GM12878 (cell line): Measurements from ENCODE around the gene HBB. TPM values are rescaled to one million over a fixed set of nuclear protein-coding genes. Genes with fewer than 3 reads are reported as not detected.

Source experiments
- ATAC-seq: fragments of 200-7000 bp; cut with Tn5 transposase; 3 replicates; pipeline ENCODE4 v1.9.1; 2020; ENCODE audit warnings: mild to moderate bottlenecking, moderate library complexity
- BruUV-seq: library from RNA; stranded (reverse); fragments of 400-500 nt; replicated peaks from 2 replicates; lab custom pipeline; 2021; lab: Mats Ljungman, UMichigan
- CTCF ChIA-PET: fragments of 300-600 bp; sonication (Branson Sonifier 250); formaldehyde crosslinking; extraction: SDS; loops from one replicate; lab custom pipeline; 2021; ENCODE audit warnings: inconsistent platforms; lab: Yijun Ruan, JAX
- POLR2A ChIA-PET: fragments of 350-600 bp; formaldehyde crosslinking; extraction: SDS; loops from one replicate; lab custom pipeline; 2021; ENCODE audit warnings: inconsistent platforms; lab: Charles Lee
- RAD21 ChIA-PET: fragments of 300-600 bp; sonication (Branson Sonifier 250); formaldehyde crosslinking; loops from one replicate; lab custom pipeline; 2023; ENCODE audit warnings: antibody characterized with exemption; ENCODE audit not compliant: unreplicated experiment; lab: Charles Lee
- SMC1A ChIA-PET: fragments of 300-600 bp; sonication (Branson Sonifier 250); formaldehyde crosslinking; loops from one replicate; lab custom pipeline; 2023; ENCODE audit not compliant: unreplicated experiment, uncharacterized antibody; lab: Charles Lee
- DNase-seq: peaks from one replicate; pipeline ENCODE4 v3.0.0-alpha.2; 2011; ENCODE audit warnings: low read depth, low spot score
- FAIRE-seq: peaks from 3 replicates; lab custom pipeline; 2011; peaks lifted over from hg19 to GRCh38; lab: Jason Lieb, UNC
- H2AFZ ChIP-seq: 2 replicates; pipeline ENCODE4 v1.6.0; 2011; ENCODE audit warnings: low read depth, low read length, control low read depth; ENCODE audit not compliant: control insufficient read depth
- H3K27ac ChIP-seq: 2 replicates; pipeline ENCODE4 v1.5.1; 2011; ENCODE audit warnings: control low read depth; ENCODE audit not compliant: control insufficient read depth, insufficient read depth
- H3K27me3 ChIP-seq, 2 experiments: replicated peaks in 1 of 2; 2 replicates each; pipeline versions ENCODE4 v1.6.0 to v1.6.1; 2011; ENCODE audit warnings: low read length in 1 of 2; ENCODE audit not compliant: control insufficient read depth in 2 of 2, insufficient read depth in 2 of 2
- H3K36me3 ChIP-seq, 2 experiments: 2 replicates each; pipeline ENCODE4 v1.5.1; 2011; ENCODE audit warnings: low read length in 1 of 2; ENCODE audit not compliant: control insufficient read depth in 2 of 2, insufficient read depth in 2 of 2
- H3K4me1 ChIP-seq: 2 replicates; pipeline ENCODE4 v1.6.1; 2011; ENCODE audit warnings: mild to moderate bottlenecking, low read length, moderate library complexity, mixed read lengths; ENCODE audit not compliant: control insufficient read depth, insufficient read depth
- H3K4me2 ChIP-seq: 2 replicates; pipeline ENCODE4 v1.6.0; 2011; ENCODE audit warnings: control low read depth; ENCODE audit not compliant: control insufficient read depth, insufficient read depth
- H3K4me3 ChIP-seq: fragments of 200-600 bp; sonication (generic); 2 replicates; pipeline ENCODE4 v1.5.1; 2016
- H3K79me2 ChIP-seq: 2 replicates; pipeline ENCODE4 v1.6.0; 2011; ENCODE audit warnings: low read length; ENCODE audit not compliant: control insufficient read depth, insufficient read depth
- H3K9ac ChIP-seq: 2 replicates; pipeline ENCODE4 v1.8.0; 2011; ENCODE audit warnings: low read length, control low read depth, mixed read lengths; ENCODE audit not compliant: control insufficient read depth, insufficient read depth
- H3K9me3 ChIP-seq: replicated peaks from 3 replicates; pipeline ENCODE4 v1.5.1; 2011; ENCODE audit warnings: mild to moderate bottlenecking, low read length; ENCODE audit not compliant: control insufficient read depth, insufficient read depth
- H4K20me1 ChIP-seq: 2 replicates; pipeline ENCODE4 v1.6.0; 2011; ENCODE audit not compliant: control insufficient read depth, insufficient read depth
- CHD4 ChIP-seq: fragments of 200-600 bp; sonication (generic); IDR thresholded peaks from 2 replicates; pipeline ENCODE4 v1.6.1; 2016; ENCODE audit warnings: mild to moderate bottlenecking
- NR2C2 ChIP-seq: IDR thresholded peaks from 2 replicates; pipeline ENCODE4 v1.6.1; 2011; ENCODE audit warnings: borderline replicate concordance, low read depth; ENCODE audit not compliant: control insufficient read depth, insufficient read length
- TAF1 ChIP-seq: IDR thresholded peaks from 2 replicates; pipeline ENCODE4 v1.6.1; 2011; ENCODE audit warnings: mild to moderate bottlenecking, low read depth, low read length, borderline replicate concordance
- WGBS: methylation state at CpG from one replicate; pipeline ENCODE4 v1.1.6; 2016; ENCODE audit warnings: low lambda C conversion rate; ENCODE audit not compliant: insufficient replicate concordance, insufficient coverage; ENCODE audit errors: missing lambda C conversion rate; 5-methylcytosine and 5-hydroxymethylcytosine counted together
- in situ Hi-C: fragments of 300-500 bp; cut with MboI; formaldehyde crosslinking; loops from 9 replicates; pipeline ENCODE4 v1.14.3; 2018; ENCODE audit warnings: mixed read lengths
- intact Hi-C: fragments of 100-400 bp; cut with micrococcal nuclease; formaldehyde crosslinking; loops from one replicate; pipeline ENCODE4 v1.14.2; 2022; ENCODE audit not compliant: unreplicated experiment
- polyA plus RNA-seq, 11 experiments: library from polyadenylated mRNA; depleted of rRNA in 4 of 11; unstranded in 6 of 11; stranded (reverse) in 5 of 11; fragments of >200 nt; fragmentation: Nextera tagmentation in 4 of 11; fragmentation: Illumina TruSeq in 1 of 11; extraction: Ambion mirVana in 4 of 11; extraction: Trizol in 1 of 11; gene quantifications; 1 replicate in 1 of 11; 2 replicates in 10 of 11; pipeline versions ENCODE4 v1.2.1 to v1.2.3, GENCODE V29; 2011 to 2016; ENCODE audit warnings: inconsistent platforms in 2 of 11, missing spikeins in 2 of 11, low read depth in 1 of 11
- total RNA-seq, 4 experiments: library from RNA; depleted of rRNA in 3 of 4; stranded (reverse); fragments of >200 nt in 3 of 4; fragmentation: Illumina TruSeq in 1 of 4; extraction: Trizol in 1 of 4; gene quantifications; 2 replicates each; pipeline versions ENCODE4 v1.2.1 to v1.2.3, GENCODE V29; 2013 to 2021
- TF ChIP-seq, protein P1 (sequence below): IDR thresholded peaks from 2 replicates; pipeline ENCODE4 v1.6.1; 2012; ENCODE audit warnings: mild to moderate bottlenecking, low read depth, low read length

Gene HBB
- total and polyA plus RNA-seq, 10 of the 15 experiments (the other 5 are each of a cell fraction or from before 2014, with no cell fraction given), result 0.36 TPM; not detected in 9

DNA sequence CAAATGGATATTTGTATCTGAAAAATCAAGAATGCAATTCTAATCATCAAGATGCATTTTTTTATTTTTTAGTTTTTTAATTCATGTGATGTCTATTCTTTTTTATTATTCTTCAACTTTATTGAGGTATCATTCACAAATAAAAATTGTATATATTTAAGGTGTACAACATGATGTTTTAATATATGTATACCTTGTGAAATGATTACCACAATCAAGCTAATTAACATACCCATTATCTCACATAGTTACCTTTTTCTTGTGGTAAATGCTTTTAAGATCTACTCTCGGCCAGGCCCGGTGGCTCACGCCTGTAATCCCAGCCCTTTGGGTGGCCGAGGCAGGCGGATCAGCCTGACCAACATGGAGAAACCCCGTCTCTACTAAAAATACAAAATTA lies 3.7 kb downstream of the HBB start (continued):
- TF ChIP-seq, protein P1, sequence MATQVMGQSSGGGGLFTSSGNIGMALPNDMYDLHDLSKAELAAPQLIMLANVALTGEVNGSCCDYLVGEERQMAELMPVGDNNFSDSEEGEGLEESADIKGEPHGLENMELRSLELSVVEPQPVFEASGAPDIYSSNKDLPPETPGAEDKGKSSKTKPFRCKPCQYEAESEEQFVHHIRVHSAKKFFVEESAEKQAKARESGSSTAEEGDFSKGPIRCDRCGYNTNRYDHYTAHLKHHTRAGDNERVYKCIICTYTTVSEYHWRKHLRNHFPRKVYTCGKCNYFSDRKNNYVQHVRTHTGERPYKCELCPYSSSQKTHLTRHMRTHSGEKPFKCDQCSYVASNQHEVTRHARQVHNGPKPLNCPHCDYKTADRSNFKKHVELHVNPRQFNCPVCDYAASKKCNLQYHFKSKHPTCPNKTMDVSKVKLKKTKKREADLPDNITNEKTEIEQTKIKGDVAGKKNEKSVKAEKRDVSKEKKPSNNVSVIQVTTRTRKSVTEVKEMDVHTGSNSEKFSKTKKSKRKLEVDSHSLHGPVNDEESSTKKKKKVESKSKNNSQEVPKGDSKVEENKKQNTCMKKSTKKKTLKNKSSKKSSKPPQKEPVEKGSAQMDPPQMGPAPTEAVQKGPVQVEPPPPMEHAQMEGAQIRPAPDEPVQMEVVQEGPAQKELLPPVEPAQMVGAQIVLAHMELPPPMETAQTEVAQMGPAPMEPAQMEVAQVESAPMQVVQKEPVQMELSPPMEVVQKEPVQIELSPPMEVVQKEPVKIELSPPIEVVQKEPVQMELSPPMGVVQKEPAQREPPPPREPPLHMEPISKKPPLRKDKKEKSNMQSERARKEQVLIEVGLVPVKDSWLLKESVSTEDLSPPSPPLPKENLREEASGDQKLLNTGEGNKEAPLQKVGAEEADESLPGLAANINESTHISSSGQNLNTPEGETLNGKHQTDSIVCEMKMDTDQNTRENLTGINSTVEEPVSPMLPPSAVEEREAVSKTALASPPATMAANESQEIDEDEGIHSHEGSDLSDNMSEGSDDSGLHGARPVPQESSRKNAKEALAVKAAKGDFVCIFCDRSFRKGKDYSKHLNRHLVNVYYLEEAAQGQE, result no peak
- no peak for TF ChIP-seq NR2C2
- no peak for TF ChIP-seq CHD4

DNA sequence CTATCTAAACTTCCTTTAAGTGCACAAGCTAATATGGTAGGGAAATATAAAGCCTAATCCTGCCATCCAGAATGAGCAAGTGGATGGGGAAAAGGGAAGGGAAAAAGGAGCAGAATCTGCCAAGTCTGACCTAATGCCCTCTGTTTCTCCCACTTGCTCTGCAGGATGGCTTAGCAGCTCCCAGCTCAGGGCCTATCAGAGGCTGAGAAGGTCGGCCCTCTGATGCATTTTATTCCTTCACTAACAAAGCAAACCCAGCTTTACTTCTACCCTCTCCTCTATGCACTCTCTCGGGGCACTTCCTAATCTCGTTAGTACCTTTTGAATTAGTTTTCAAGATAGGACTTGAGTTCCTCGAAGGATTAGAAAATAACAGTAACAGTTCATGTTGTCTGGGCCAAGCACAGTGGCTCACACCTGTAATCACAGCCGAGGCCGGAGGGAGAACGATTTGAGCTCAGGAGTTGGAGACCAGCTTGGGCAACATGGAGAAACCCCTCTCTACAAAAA lies 16.4 kb downstream of the HBB start:
- FAIRE-seq, result no peak

More for the DNA sequence above, 16.4 kb downstream of the HBB start:
- H2AFZ ChIP-seq, result no peak overlapping the region
- no peak overlapping the region for H3K4me3 ChIP-seq
- in situ Hi-C loops, result no loop called here
- H3K79me2 ChIP-seq, result no peaks in the 10 kb centered on the region
- TF ChIP-seq TAF1, result no peak
- H3K36me3 ChIP-seq, result no peaks in the 10 kb centered on the region
- ChIA-PET SMC1A (interaction anchor here (1.1 kb wide), 1 partner anchor 9 kb away, joined by 3 read pairs; no protein-coding TSS in a partner anchor), CTCF (no interaction called here), POLR2A (interaction anchor here (0.7 kb wide), 1 partner anchor 160 kb away, joined by 10 read pairs; no protein-coding TSS in a partner anchor), RAD21 (no interaction called here)
- intact Hi-C loops, result no loop called here
- H3K27ac ChIP-seq, result no peak overlapping the region
- H3K4me2 ChIP-seq, result no peak overlapping the region
- H4K20me1 ChIP-seq, result no peaks in the 10 kb centered on the region
- H3K9ac ChIP-seq, result no peak overlapping the region
- no peaks in the 10 kb centered on the region for H3K27me3 ChIP-seq
- ATAC-seq (no peak), DNase-seq (no peak)
- no peaks in the 10 kb centered on the region for H3K9me3 ChIP-seq
- 13% methylated on average over 7 of the region's 7 CpGs for WGBS
- no peaks in the 10 kb centered on the region for H3K4me1 ChIP-seq
- no TSS peak for BruUV-seq
